Right lobe of liver (tissue), 6 donors: ENCODE results near the gene CDH26. TPM values are rescaled to one million over a fixed set of nuclear protein-coding genes. Genes with fewer than 3 reads are reported as not detected.

Experiments
- ATAC-seq, 4 donors: fragments of 200-7000 bp; cut with Tn5 transposase; one replicate each; pipeline ENCODE4 v1.9.1; 2020; ENCODE audit warnings: mild to moderate bottlenecking in 4 of 4, moderate library complexity in 4 of 4
- DNase-seq, 3 donors: peaks; one replicate each; pipeline ENCODE4 v3.0.0-alpha.2; 2020
- H3K27ac ChIP-seq, 3 donors: fragments of 200-600 bp; one replicate each; pipeline ENCODE4 v1.8.0; 2022
- H3K27me3 ChIP-seq, 2 donors: fragments of 200-600 bp; one replicate each; pipeline ENCODE4 v1.8.0; 2022
- H3K36me3 ChIP-seq, 4 donors: fragments of 200-600 bp; sonication (generic) in 1 of 4; one replicate each; pipeline versions ENCODE4 v1.5.1 to v1.8.0; 2017 to 2022; ENCODE audit warnings: control low read depth in 1 of 4
- H3K4me1 ChIP-seq, 4 donors: fragments of 200-600 bp; sonication (generic) in 1 of 4; one replicate each; pipeline versions ENCODE4 v1.5.1 to v1.8.0; 2017 to 2022; ENCODE audit warnings: control low read depth in 1 of 4
- H3K4me3 ChIP-seq, 3 donors: fragments of 200-600 bp; one replicate each; pipeline ENCODE4 v1.8.0; 2022
- H3K9me3 ChIP-seq, 4 donors: fragments of 200-600 bp; sonication (generic) in 1 of 4; one replicate each; pipeline versions ENCODE4 v1.5.1 to v1.8.0; 2017 to 2022; ENCODE audit warnings: control low read depth in 1 of 4
- POLR2A ChIP-seq: fragments of 450-650 bp; IDR thresholded peaks from one replicate; pipeline ENCODE4 v1.6.1; 2017; ENCODE audit warnings: antibody characterized with exemption, mild to moderate bottlenecking
- WGBS: methylation state at CpG from one replicate; pipeline ENCODE4 v1.1.6; 2018; ENCODE audit warnings: low coverage, low lambda C conversion rate; ENCODE audit not compliant: insufficient coverage; ENCODE audit errors: missing lambda C conversion rate; 5-methylcytosine and 5-hydroxymethylcytosine counted together
- intact Hi-C, 2 donors: fragments of 100-400 bp; cut with DNase I; formaldehyde crosslinking; loops; one replicate each; pipeline versions ENCODE4 v1.11.2 to v1.14.1; 2022
- total RNA-seq, 6 experiments: library from RNA; depleted of rRNA in 2 of 6; stranded (reverse); fragments of >200 nt in 2 of 6; fragmentation: NEBNext Ultra II Directional in 3 of 6; extraction: Animal tissue kit (Norgen Biotek cat#: 25700) in 3 of 6; gene quantifications; one replicate each; pipeline versions ENCODE4 v1.1.0 to v1.2.4, GENCODE V29; 2016 to 2023
- TF ChIP-seq, protein P1 (sequence below), 4 donors: fragments of 200-600 bp in 3 of 4; fragments of 450-650 bp in 1 of 4; IDR thresholded peaks; one replicate each; pipeline versions ENCODE4 v1.5.1 to v1.8.0; 2016 to 2022; ENCODE audit warnings: antibody characterized with exemption in 4 of 4, mild to moderate bottlenecking in 2 of 4
- donor health status: DM: no; HTN: yes; CAD: no.
- donor health status: DM: no; HTN: no; CAD: no.
- donor health status: DM: no; HTN: no; CAD: no.
- donor health status: DM: no; HTN: yes; CAD: no.
- donor health status: DM: no; HTN: yes; CAD: no.

The CDH26 gene
- total RNA-seq, 6 experiments from 2014 or later, result 0.07 to 0.25 (median 0.12) TPM; not detected in 1

DNA sequence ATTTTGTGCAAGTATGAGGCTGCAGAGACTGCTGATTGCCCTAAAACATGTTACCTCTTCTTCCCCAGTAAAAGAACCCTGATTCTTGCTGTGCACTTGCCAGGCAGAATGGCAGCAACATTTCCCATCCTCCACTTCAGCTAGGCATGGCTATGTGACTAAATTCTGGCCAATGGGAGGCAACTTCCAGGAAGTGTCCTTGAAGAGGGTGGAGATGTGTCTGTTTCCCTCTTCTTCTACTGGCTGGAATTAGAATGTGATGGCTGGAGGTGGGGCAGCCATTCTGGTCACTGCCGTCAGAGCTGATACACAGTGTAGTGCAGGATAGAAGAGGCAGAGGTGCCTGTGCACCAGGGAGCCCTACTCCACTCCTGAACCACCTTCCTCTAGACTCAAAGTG, 64.6 kb downstream of the CDH26 start:
- WGBS, result 86% methylated on average over 1 of the region's 1 CpG
- no peak for TF ChIP-seq POLR2A
- TF ChIP-seq, protein P1, sequence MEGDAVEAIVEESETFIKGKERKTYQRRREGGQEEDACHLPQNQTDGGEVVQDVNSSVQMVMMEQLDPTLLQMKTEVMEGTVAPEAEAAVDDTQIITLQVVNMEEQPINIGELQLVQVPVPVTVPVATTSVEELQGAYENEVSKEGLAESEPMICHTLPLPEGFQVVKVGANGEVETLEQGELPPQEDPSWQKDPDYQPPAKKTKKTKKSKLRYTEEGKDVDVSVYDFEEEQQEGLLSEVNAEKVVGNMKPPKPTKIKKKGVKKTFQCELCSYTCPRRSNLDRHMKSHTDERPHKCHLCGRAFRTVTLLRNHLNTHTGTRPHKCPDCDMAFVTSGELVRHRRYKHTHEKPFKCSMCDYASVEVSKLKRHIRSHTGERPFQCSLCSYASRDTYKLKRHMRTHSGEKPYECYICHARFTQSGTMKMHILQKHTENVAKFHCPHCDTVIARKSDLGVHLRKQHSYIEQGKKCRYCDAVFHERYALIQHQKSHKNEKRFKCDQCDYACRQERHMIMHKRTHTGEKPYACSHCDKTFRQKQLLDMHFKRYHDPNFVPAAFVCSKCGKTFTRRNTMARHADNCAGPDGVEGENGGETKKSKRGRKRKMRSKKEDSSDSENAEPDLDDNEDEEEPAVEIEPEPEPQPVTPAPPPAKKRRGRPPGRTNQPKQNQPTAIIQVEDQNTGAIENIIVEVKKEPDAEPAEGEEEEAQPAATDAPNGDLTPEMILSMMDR (IDR thresholded peaks at IDR 0.05), result no peak

DNA sequence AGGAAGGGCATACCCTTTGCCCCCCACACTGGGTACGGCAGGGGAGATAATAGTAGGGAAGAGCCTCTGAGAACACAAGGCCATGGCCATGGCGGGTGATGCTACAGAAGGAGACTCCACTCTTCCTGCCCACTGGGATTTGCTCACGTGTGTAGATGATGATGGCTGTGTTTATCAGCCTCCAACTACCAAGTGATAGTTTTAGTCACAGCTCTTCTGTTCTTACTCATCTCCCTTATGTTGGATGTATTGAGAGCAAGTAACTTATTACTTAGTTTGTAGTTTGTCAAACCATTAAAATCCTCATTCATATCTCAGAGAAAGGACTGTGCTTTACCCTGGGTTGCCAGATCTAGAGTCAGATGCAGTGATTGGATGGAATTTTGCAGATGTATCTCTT, 66.0 kb downstream of the CDH26 start:
- DNase-seq (no peak), ATAC-seq (no peak)
- no peak overlapping the region for H3K4me3 ChIP-seq
- no peaks in the 10 kb centered on the region for H3K9me3 ChIP-seq
- H3K36me3 ChIP-seq, result no peaks in the 10 kb centered on the region
- no peak overlapping the region for H3K27ac ChIP-seq
- no peaks in the 10 kb centered on the region for H3K27me3 ChIP-seq
- no peak for TF ChIP-seq POLR2A
- TF ChIP-seq, protein P1 (IDR thresholded peaks at IDR 0.05), result no peak
- WGBS, result 0% methylated on average over 1 of the region's 3 CpGs
- no peaks in the 10 kb centered on the region for H3K4me1 ChIP-seq
- intact Hi-C loops, result no loop called here

More for the DNA sequence above, 64.6 kb downstream of the CDH26 start:
- Histone ChIP-seq H3K36me3 (no peaks in the 10 kb centered on the region), H3K27ac (no peak overlapping the region), H3K27me3 (no peaks in the 10 kb centered on the region), H3K4me1 (no peaks in the 10 kb centered on the region), H3K9me3 (no peaks in the 10 kb centered on the region), H3K4me3 (no peak overlapping the region)
- DNase-seq (no peak), ATAC-seq (no peak)
- intact Hi-C loops, result no loop called here

DNA sequence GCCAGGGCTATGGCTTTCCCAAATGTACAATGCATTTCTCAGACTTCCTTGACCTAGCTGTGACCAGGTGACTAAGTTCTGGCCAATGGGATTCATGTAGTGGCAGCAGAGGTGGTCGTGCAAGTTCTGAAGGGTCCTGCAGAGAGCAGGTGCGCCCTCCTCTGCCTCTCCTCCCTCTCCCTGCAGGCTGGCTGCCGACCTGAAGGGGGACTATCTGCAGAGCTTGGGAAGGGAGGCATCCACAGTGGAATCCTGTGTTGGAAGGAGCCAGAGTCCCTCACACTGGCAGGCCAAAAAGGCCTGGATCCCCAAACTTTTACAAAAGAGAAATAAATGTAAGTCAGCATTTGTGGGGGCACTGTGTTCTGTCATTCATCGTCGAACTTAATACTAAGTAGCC, 66.6 kb downstream of the CDH26 start:
- intact Hi-C loops, result no loop called here
- H3K9me3 ChIP-seq, result no peaks in the 10 kb centered on the region
- H3K27me3 ChIP-seq, result no peaks in the 10 kb centered on the region
- no peak overlapping the region for H3K4me3 ChIP-seq
- ATAC-seq, result no peak
- no peaks in the 10 kb centered on the region for H3K36me3 ChIP-seq
- DNase-seq, result no peak
- 64% methylated on average over 4 of the region's 5 CpGs for WGBS
- no peaks in the 10 kb centered on the region for H3K4me1 ChIP-seq
- no peak overlapping the region for H3K27ac ChIP-seq
- TF ChIP-seq POLR2A, result no peak
- TF ChIP-seq, protein P1 (IDR thresholded peaks at IDR 0.05), result no peak

DNA sequence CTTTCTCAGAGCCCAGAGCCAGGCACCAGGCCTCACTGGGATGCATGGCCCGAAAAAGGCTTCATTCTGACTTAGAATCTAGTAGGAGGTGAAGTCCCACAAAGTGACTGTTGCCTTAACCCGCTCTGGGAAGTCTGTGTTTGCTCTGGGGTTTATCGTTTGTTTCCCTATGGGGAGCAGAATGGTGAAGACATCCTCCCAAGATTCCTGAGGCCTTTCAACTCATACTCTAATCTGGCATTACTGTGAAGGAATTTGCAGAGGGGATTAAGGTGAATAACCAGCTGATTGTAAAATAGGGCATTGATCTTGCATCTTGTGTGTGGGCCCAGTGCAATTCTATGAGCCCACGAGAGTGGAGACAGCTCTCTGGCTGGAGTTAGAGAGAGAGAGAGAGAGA, 67.8 kb downstream of the CDH26 start:
- ATAC-seq (no peak), DNase-seq (no peak)
- no peak for TF ChIP-seq POLR2A
- TF ChIP-seq, protein P1 (IDR thresholded peaks at IDR 0.05), result no peak
- Histone ChIP-seq H3K4me3 (no peak overlapping the region), H3K27ac (no peak overlapping the region), H3K27me3 (no peaks in the 10 kb centered on the region), H3K9me3 (no peaks in the 10 kb centered on the region), H3K36me3 (no peaks in the 10 kb centered on the region), H3K4me1 (no peaks in the 10 kb centered on the region)
- intact Hi-C loops, result no loop called here
- WGBS, result 76% methylated on average over 4 of the region's 4 CpGs

DNA sequence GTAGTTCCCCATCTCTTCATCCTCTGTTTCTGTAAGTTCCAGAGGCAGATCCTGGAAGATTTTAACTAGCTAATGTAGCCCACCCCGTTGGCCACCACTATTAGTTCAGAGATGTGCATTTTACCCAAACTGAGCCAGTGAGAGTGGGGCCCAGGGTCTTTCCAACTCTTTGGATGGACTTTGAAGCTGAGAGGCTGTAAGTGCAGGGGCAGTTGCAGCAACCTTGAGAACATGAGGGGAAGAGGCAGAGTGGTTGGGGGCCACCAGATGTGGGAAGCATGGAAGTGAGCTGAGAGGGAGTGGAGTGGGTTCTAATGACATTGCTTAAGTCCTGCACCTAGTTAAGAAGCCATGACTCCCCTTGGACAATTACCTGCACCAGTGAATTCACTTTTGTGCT, 72.2 kb downstream of the CDH26 start:
- TF ChIP-seq, protein P1 (IDR thresholded peaks at IDR 0.05), result no peak
- TF ChIP-seq POLR2A, result no peak
- Histone ChIP-seq H3K36me3 (no peaks in the 10 kb centered on the region), H3K4me1 (peaks cover 0 to 12% (median 3%) of the 10 kb centered on the region in 4 donors), H3K4me3 (no peak overlapping the region), H3K9me3 (no peaks in the 10 kb centered on the region), H3K27ac (no peak overlapping the region), H3K27me3 (no peaks in the 10 kb centered on the region)
- ATAC-seq, result no peak
- no peak for DNase-seq
- intact Hi-C loops, result no loop called here
- WGBS, result 33% methylated on average over 1 of the region's 1 CpG
